Measurements from ENCODE around the gene HSPBP1. TPM values are rescaled to one million over a fixed set of nuclear protein-coding genes. Genes with fewer than 3 reads are reported as not detected.
A peak's percentile ranks its signal among the peaks of the same experiment; 100 is the strongest.

HSPBP1 gene
- total RNA-seq, 1 donor from 2014 or later: 46.9 TPM

DNA sequence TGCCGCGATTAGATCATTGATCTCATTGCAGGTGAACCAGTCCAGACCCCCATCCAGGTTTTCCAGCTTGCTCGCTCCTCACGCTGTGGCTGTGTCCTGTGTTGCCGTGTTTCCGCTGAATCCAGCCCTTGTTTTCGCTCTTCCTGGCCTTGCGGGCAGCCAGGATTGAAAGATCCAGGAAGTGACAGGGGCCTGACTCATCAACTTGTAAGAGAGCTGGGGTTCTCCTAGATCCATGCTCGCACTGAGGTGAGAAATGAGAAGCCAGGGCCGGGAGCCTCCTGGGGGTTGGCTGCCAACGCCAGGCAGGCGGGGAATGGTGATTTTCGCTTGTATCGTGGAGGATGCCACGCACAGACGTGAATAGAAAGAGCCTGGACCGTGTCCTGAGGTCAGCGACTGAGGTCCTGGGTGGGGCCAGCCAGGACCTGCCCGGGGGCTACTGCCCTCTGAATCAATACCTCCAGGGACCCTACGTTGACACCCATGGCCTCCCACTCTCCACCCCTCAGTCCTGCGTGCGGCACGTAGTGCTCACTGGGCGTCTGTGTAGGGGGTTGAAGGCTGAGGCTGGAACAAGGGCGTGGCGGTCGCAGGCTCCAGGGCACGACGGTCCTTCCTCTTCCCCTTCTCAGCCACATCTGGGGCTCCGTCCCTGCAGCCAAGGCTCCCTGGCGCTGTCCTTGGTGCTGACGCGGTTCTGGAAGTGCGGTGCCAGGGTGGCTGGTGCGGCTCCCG, 63.3 kb downstream of the HSPBP1 start:
- peak; percentile 98 for DNase-seq (ENCODE audit: low read depth)

DNA sequence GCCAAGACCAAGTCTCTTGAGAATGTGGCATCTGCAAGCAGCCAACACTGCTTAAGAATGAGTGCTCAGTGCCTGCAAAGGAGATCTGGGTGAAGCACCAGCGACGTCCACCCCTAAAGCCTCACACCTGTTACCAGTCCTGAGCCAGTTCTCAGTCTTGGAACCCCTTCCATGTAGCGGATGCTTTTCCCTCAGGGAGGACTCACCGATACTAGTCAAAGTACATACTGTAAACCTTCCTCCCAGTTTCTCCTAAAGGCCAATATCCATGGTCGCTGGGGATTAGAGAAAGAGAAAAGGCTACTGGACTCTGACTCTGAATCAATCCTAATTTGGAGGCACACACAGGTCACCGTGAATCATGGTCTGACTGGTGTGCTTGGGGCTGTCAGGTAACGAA, 66.4 kb downstream of the HSPBP1 start:
- no peak for DNase-seq (ENCODE audit: low read depth)

DNA sequence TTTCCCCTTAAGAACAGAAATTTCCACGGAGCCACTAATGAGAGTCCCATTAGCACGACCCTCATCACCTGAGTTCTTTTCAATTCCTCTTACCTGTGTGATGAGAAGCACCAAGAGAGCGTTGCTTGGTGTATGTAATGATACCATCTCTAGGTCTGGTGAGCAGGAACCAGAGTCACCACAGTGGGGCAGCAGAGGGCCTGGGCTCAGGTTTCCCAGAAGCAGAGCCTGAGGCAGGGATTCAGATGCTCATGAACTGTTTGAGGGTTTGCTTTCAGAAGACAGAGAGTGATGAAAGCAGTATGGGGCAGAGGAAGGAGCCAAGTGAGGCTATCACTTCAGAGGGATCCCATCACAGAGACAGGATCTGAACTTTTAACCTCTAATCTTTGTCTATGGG, 67.5 kb downstream of the HSPBP1 start:
- DNase-seq (ENCODE audit: low read depth): no peak

Other genes with a start within 250 kb of the HSPBP1 start
- gene GP6, start 241.8 kb downstream of the HSPBP1 start, total RNA-seq: 0.10 TPM in 1 of 2 replicates, not detected in the other
- gene RDH13, start 217.0 kb downstream of the HSPBP1 start, total RNA-seq: 19.9 and 22.2 TPM in 2 replicates
- 7.0 and 40.5 TPM in 2 replicates for gene EPS8L1, start 204.2 kb downstream of the HSPBP1 start, total RNA-seq
- 17.5 and 32.4 TPM in 2 replicates for gene PPP1R12C, start 162.5 kb downstream of the HSPBP1 start, total RNA-seq
- 1.9 and 5.9 TPM in 2 replicates for gene TNNT1, start 130.9 kb downstream of the HSPBP1 start, total RNA-seq
- 0.15 TPM in 1 of 2 replicates, not detected in the other for gene TNNI3, start 122.4 kb downstream of the HSPBP1 start, total RNA-seq
- gene DNAAF3, start 113.5 kb downstream of the HSPBP1 start, total RNA-seq: 2.8 and 2.9 TPM in 2 replicates
- gene SYT5, start 99.8 kb downstream of the HSPBP1 start, total RNA-seq: 1.0 TPM in 1 of 2 replicates, not detected in the other
- gene PTPRH, start 70.6 kb downstream of the HSPBP1 start, total RNA-seq: 0.55 and 4.9 TPM in 2 replicates
- 0.94 TPM in 1 of 2 replicates, not detected in the other for gene TMEM86B, start 51.3 kb downstream of the HSPBP1 start, total RNA-seq
- 22.1 and 74.3 TPM in 2 replicates for gene PPP6R1, start 21.1 kb downstream of the HSPBP1 start, total RNA-seq
- 0.52 and 4.5 TPM in 2 replicates for gene BRSK1, start 3.9 kb upstream of the HSPBP1 start, total RNA-seq
- gene TMEM150B, start 45.2 kb upstream of the HSPBP1 start, total RNA-seq: not detected in 2 replicates
- 4.9 and 10.4 TPM in 2 replicates for gene KMT5C, start 59.8 kb upstream of the HSPBP1 start, total RNA-seq
- gene COX6B2, start 74.6 kb upstream of the HSPBP1 start, total RNA-seq: 0.25 TPM in 1 of 2 replicates, not detected in the other
- not detected in 2 replicates for gene GARIN5B, start 83.2 kb upstream of the HSPBP1 start, total RNA-seq
- gene IL11, start 90.4 kb upstream of the HSPBP1 start, total RNA-seq: 3.7 and 38.4 TPM in 2 replicates
- not detected in 2 replicates for gene TMEM190, start 96.7 kb upstream of the HSPBP1 start, total RNA-seq
- gene TMEM238, start 104.2 kb upstream of the HSPBP1 start, total RNA-seq: 3.4 and 13.7 TPM in 2 replicates
- gene RPL28, start 105.8 kb upstream of the HSPBP1 start, total RNA-seq: 177 and 303 TPM in 2 replicates
- gene UBE2S, start 127.7 kb upstream of the HSPBP1 start, total RNA-seq: 13.6 and 45.3 TPM in 2 replicates
- gene SHISA7, start 163.2 kb upstream of the HSPBP1 start, total RNA-seq: not detected in 2 replicates
- gene ISOC2, start 181.5 kb upstream of the HSPBP1 start, total RNA-seq: 64.3 and 69.8 TPM in 2 replicates
- gene C19orf85, start 184.6 kb upstream of the HSPBP1 start, total RNA-seq: not detected in 2 replicates
- gene ZNF628, start 196.5 kb upstream of the HSPBP1 start, total RNA-seq: 3.5 and 6.0 TPM in 2 replicates
- gene NAT14, start 205.1 kb upstream of the HSPBP1 start, total RNA-seq: 21.2 and 39.4 TPM in 2 replicates
- 5.0 and 69.4 TPM in 2 replicates for gene SSC5D, start 208.3 kb upstream of the HSPBP1 start, total RNA-seq

All from renal cortical epithelial cell (primary cell).